GM20000 (cell line): ENCODE data around the gene AGMO.

Experiments used
- DNase-seq: peaks from one replicate; pipeline ENCODE4 v3.0.0; 2012; ENCODE audit warnings: low spot score
- TF ChIP-seq, protein P1 (sequence below): IDR thresholded peaks from 2 replicates; pipeline ENCODE4 v1.5.1; 2012; ENCODE audit warnings: mild to moderate bottlenecking, control low read depth; ENCODE audit errors: extremely low read depth, missing control alignments

The AGMO gene

DNA sequence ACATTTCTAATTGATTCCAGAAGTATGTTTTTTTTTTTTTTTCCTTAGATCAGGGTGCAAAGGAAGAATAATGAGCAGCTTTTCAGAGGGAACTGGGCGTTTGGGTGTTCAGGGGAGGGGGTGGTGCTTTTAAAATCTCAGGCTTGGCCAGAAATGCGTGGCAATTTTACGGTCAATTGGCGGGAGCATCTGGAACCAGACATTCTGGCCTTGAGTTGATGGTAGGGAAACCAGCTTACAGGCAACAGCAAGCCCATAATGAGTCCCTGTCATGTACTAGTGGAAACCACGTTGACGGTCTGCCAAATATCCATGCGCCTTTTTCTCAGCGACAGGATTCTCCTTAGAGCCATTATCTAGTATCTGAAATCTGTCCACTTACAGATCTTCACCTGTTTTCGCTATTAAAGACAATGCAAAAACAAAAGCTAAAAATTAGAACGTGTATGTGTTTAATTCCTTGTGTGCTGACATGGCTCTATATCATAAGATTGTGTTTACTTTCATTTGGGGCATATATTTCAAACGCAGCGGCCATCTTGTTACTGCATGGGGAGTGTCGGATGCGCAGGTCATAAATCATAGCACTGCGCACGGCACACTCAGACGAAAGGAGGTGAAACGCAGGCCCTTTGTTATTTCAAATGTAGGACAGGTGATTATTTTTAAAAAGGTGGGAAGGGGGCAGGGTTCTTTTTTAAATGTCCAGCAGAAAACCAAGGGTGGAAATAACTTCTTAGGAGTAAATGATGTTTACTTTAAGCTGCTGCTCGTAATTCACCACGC lies 209.2 kb downstream of the AGMO start:
- TF ChIP-seq, protein P1, sequence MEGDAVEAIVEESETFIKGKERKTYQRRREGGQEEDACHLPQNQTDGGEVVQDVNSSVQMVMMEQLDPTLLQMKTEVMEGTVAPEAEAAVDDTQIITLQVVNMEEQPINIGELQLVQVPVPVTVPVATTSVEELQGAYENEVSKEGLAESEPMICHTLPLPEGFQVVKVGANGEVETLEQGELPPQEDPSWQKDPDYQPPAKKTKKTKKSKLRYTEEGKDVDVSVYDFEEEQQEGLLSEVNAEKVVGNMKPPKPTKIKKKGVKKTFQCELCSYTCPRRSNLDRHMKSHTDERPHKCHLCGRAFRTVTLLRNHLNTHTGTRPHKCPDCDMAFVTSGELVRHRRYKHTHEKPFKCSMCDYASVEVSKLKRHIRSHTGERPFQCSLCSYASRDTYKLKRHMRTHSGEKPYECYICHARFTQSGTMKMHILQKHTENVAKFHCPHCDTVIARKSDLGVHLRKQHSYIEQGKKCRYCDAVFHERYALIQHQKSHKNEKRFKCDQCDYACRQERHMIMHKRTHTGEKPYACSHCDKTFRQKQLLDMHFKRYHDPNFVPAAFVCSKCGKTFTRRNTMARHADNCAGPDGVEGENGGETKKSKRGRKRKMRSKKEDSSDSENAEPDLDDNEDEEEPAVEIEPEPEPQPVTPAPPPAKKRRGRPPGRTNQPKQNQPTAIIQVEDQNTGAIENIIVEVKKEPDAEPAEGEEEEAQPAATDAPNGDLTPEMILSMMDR, result no peak
- no peak for DNase-seq

GRCh38 chr7:15345216-15345615 lies 216.6 kb downstream of the AGMO start:
- TF ChIP-seq, protein P1, result no peak

DNA sequence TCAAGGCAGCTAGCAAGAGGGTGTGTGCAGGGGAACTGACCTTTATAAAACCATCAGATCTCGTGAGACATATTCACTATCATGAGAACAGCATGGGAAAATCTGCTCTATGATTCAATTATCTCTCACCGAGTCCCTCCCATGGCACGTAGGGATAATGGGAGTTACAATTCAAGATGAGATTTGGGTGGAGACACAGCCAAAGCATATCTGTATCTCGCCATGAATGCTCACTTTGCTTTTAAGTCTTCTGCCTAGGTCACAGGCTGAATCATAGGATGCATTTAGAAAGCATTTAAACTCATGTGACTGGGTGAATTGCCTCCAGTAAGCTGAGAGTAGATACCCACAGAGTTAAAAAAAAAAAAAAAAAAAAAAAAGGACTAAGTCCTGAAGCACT lies 220.0 kb downstream of the AGMO start:
- no peak for DNase-seq
- TF ChIP-seq, protein P1, result no peak

More at GRCh38 chr7:15345216-15345615, 216.6 kb downstream of the AGMO start:
- DNase-seq, result no peak

GRCh38 chr7:15336146-15336545 lies 225.7 kb downstream of the AGMO start:
- DNase-seq, result no peak
- TF ChIP-seq, protein P1, result no peak

DNA sequence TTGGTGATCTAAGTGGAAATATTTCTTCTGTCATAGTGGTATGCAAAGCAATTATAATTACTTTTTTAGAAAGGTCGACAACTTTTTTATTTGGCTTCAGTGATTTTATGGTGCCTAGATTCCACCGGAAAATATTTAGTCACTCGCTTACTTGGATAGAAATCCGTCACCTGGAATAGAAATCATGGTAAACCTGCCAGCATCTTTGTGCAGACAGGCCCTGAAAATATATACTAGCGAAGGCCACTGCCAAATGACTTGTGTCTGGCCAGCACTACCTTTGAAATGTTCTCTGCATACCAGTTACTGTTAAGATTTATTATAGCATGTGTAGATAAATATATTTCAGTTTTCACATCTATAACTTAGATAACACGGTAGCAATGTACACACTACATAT lies 226.4 kb downstream of the AGMO start:
- no peak for DNase-seq
- TF ChIP-seq, protein P1, result no peak

- DNase-seq, result no peak
- TF ChIP-seq, protein P1, result no peak
Measured at GRCh38 chr7:15334536-15335263, 227.1 kb downstream of the AGMO start.

- no peak for DNase-seq
- TF ChIP-seq, protein P1, result no peak
Measured at GRCh38 chr7:15332956-15333355, 228.9 kb downstream of the AGMO start.
